ENCODE results near the gene CAVIN3.
A peak's percentile ranks its signal among the peaks of the same experiment; 100 is the strongest.

The CAVIN3 gene, protein sequence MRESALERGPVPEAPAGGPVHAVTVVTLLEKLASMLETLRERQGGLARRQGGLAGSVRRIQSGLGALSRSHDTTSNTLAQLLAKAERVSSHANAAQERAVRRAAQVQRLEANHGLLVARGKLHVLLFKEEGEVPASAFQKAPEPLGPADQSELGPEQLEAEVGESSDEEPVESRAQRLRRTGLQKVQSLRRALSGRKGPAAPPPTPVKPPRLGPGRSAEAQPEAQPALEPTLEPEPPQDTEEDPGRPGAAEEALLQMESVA

GRCh38 chr11:6320411-6321155 lies at the start of gene CAVIN3:
CAVIN3 (minus strand) TSS chr11:6320501; CDS start chr11:6320476, 25 bp downstream.
- peak; percentile 90 for DNase-seq

GRCh38 chr11:6365659-6366058 lies 45.4 kb upstream of the CAVIN3 start:
- no peak for DNase-seq

DNA sequence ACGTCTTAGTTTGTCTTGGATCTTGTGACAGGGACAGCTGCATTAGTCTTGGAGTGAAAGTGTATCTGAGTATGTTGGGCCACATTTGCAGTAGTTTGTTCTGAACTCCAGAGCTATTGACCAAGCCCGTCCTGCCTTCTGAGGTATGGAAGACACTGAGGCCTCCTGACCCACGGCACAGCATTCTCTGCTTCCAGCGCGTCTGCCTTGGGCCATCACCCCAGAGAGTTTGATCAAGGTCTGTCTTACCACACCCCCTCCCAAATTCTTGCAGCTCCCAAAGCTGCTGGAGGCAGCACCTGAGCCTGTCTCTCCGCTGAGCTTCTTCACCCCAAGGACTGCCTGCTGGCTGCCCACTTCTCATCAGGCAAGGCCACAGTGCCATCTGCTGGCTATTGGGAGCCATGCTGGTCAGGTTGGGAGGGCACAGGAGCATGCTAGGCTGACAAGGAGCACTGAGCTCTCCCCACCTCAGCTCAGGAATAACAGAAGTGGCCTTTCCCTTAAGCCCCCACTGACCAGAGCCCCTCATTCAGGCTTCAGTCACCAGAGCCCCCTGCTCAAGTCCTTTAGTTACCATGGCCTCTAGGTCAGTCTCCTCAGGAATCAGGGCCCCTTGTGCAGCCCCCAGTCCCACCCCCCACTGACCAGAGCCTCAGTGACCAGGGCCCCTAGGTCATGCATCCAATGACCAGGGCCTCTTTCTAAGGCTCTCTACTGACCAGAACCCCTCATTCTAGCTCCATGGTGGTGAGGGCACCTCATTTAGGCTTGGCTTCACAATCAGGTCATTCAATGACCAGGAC lies 42.8 kb upstream of the CAVIN3 start:
- DNase-seq, result peak; percentile 78

- DNase-seq, result no peak
Observed at GRCh38 chr11:6362185-6362872, 42.0 kb upstream of the CAVIN3 start.

DNA sequence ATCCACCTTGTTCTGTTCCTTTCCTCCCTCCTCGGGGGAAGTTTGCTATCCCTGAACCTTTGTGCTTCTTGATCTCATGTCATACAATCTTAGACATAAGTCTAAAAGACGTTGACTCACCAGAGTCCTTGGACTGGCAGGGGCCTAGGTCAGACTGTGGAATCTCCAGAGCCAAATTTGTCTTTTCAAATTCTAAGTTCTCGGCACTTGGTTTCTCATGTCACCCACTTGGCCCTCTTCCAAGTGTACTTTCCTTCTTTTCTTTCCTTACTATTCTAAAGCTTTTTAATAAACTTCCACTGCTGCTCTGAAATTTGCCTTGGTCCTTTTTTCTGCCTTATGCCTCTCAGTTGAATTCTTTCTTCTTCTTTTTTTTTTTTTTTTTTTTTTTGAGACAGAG lies 39.9 kb upstream of the CAVIN3 start:
- DNase-seq, result no peak

DNA sequence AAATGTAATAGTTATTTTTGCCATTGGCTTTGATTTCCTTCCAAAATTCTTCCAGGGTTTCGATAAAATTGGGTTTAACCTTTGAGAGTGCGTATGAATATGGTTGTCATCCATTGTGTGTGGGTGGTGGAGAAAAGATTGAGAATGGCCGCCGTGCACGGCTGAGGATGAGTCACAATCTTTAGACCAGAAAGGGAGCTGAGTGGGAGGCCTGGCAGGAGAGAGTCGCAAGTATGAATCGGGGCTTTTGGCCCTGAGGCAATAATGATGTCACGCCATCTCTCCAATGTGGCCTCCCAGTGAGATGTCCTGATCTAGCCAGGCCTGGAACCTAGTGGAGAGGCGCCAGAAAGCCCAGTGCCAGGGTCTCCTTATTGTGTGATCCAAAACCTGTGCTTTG lies 36.9 kb upstream of the CAVIN3 start:
- peak; percentile 53 for DNase-seq

GRCh38 chr11:6356503-6357055 lies 36.3 kb upstream of the CAVIN3 start:
- DNase-seq, result no peak

DNA sequence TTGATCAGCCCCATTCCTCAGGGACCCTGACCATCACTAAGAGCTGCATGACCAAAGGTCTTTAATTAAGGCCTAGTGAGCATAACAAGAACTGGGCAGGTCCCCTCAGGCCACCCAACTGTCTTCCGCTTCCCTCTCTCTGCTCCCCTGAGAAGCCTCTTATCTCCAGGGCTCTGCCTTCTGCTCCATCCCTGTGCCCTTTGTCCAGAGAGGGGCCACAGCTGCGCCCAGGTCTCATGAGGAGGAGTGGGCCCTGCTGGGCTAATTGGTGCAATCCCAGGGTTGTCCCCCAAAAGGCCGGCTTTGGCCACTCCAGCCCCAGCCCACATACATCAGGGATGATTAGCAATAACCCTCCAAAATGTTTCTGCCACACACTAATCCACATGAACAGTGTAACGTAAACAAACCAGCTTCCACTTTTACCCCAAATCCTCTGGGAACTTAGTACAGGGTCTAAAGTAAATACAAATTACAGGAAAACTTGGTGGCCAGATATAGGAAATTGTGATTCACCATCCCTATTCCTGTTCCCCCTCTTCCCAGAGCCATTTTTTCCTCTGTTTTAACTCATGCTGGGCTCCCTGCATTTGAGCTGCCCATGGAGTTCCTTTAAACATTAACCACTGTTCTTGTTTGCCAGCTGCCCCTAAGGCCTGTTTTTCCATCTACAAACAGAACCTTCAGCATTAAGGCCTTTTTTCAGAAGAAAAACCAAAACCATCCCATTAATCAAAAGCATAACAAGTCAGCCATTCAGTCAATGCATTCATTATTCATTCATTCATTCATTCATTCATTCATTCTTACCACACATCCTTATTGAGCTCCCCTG lies 34.6 kb upstream of the CAVIN3 start:
- no peak for DNase-seq

- DNase-seq, result peak; percentile 72
Observed at GRCh38 chr11:6353367-6353987, 33.2 kb upstream of the CAVIN3 start.

DNA sequence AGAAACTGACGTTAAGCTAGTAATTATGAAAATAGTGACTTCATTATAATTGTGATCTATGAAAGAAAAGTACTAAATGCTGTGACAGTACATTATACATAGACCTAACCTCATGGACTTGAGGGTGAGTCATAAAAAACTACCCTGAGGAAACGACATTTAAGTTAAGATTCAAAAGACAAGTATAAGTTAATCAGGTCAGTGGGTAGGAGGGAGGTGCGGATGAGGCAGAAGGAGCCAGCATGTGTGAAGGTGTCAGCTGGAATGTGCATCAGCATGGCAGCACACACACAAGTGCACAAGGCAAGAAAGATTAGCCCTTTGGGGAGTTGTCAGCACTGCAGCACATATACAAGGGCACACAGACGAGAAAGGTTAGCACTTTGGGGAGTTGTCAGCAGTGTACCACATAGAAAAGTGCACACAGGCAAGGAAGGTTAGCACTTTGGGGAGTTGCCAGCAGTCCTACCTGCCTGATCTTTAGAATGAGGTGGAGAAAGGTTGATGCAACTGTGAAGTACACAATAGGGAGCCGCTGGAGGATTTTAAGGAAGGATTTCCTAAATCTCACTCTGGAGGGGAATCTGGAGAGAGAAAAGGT lies 31.6 kb upstream of the CAVIN3 start:
- DNase-seq, result no peak

DNA sequence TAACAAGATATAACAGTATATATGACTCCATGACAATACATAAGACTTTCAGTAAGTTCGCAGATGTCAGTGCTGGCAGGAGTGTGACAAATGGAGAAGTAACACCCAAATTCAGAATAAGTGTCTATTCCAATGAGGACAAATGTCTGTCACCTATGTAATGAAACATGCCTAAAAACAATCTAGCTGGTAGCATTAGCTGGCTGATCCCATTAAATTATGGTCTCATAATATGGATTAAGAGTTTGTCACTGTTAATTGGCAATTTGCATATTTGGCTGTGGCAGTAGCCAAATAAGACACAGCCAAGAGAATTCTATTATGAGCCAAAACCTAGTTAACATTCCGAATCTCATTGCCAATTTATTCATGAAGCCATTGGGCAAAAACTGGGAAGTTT lies 30.2 kb upstream of the CAVIN3 start:
- no peak for DNase-seq

GRCh38 chr11:6350043-6350442 lies 29.7 kb upstream of the CAVIN3 start:
- DNase-seq, result no peak

DNA sequence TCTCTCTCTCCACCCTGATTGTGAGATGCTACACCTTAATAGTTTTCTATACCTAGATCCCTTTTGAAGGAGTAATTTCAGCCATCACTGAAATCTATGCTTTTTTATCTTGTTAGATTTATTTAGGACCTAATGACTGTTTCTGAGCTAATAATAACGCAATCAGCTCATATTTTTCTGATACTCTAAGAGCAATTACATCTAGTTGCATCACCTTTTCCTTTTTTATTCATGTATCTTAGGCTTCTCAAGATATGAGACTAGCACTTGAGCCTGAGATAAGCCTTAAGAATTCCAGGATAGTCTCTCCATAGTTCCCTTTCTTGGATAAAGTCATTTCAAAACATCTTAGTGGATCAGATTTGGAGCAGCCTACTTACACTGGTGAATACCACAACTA lies 25.1 kb upstream of the CAVIN3 start:
- DNase-seq, result no peak

GRCh38 chr11:6336293-6336692 lies 16.0 kb upstream of the CAVIN3 start:
- DNase-seq, result no peak

DNA sequence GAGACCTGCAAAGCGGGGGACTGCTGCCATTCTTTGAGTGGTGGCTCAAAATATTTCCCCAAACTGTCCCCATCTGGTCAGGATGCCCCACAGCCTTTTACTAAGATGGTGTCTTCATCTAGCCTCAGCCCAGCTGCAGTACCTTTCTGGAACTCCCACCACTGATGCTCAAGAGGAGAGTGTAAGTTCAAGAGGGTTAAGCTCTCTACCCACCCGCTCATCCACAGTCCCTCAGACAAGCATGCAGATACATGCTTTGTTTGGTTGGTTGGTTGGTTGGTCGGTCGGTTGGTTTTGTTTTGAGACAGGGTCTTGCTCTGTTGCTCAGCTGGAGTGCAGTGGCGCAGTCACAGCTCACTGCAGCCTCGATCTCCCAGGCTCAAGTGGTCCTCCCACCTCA lies 14.5 kb upstream of the CAVIN3 start:
- no peak for DNase-seq

GRCh38 chr11:6333095-6333494 lies 12.8 kb upstream of the CAVIN3 start:
- no peak for DNase-seq

GRCh38 chr11:6332066-6332465 lies 11.8 kb upstream of the CAVIN3 start:
- no peak for DNase-seq

DNA sequence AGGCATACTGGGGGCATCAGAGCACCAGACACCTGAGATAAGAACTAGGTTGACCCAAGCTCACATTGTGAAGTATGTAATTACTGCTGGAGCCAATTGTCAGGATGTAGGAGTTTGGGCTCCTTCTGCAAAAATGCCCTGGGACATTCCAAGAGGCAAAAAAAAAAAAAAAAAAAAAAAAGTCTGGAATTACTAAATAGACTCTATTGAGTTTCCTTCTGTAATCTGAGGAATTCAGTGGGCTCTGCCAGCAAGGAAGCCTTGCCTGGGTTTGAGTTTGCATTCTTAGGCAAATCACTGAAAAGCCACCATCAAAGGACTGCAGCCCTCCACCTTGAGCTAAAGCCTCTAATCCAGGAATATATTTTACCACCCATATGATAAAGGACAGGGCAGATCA lies 8.0 kb upstream of the CAVIN3 start:
- no peak for DNase-seq

GRCh38 chr11:6327806-6328205 lies 7.5 kb upstream of the CAVIN3 start:
- no peak for DNase-seq

DNA sequence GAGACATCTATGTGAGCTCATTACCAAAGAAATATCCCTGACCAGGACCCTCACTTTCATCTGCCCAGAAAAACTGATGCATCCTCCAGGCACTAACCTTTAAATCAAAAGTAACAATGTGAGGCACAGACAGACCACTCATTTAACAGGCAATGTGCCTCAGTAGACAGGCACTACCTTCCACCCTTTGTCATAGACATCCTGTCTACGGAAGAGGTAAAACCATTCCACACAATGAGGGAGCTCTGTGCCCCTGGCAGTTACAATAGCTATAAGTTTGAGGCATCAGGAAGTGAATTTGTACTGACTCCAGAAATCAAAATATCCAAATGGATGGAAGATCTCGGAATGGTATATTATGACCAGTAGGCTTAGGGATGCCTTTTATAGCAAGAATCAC lies 6.7 kb upstream of the CAVIN3 start:
- DNase-seq, result no peak

GRCh38 chr11:6326303-6326702 lies 6.0 kb upstream of the CAVIN3 start:
- DNase-seq, result no peak
